ENCODE data around the gene CASQ1.

- no peak for TF ChIP-seq CTCF (IDR thresholded peaks at IDR 0.05)
- TF ChIP-seq EP300 (IDR thresholded peaks at IDR 0.05) = no peak
- no peak for TF ChIP-seq POLR2A (IDR thresholded peaks at IDR 0.05)
Observed at GRCh38 chr1:160191756-160192155, 1.4 kb downstream of the CASQ1 start.
